ENCODE results near the gene SLC32A1.

Gene SLC32A1

GRCh38 chr20:38725931-38726803 lies 1.9 kb downstream of the SLC32A1 start:
- DNase-seq, result no peak

- no peak for DNase-seq
Observed at GRCh38 chr20:38726804-38727606, 2.7 kb downstream of the SLC32A1 start.

GRCh38 chr20:38727607-38728190 lies 3.4 kb downstream of the SLC32A1 start:
- DNase-seq, result no peak

- DNase-seq, result no peak
Observed at GRCh38 chr20:38728191-38728781, 4.0 kb downstream of the SLC32A1 start.

- no peak for DNase-seq
Observed at GRCh38 chr20:38728911-38729642, 4.8 kb downstream of the SLC32A1 start.

GRCh38 chr20:38729767-38730166 lies 5.5 kb downstream of the SLC32A1 start:
- no peak for DNase-seq

- DNase-seq, result no peak
Observed at GRCh38 chr20:38730167-38730988, 6.1 kb downstream of the SLC32A1 start.

GRCh38 chr20:38730989-38731737 lies 6.9 kb downstream of the SLC32A1 start:
- DNase-seq, result peak in 1 of 2 donors; percentile 30

- no peak for DNase-seq
Observed at GRCh38 chr20:38731738-38732113, 7.4 kb downstream of the SLC32A1 start.

- DNase-seq, result no peak
Observed at GRCh38 chr20:38732981-38733380, 8.7 kb downstream of the SLC32A1 start.

- DNase-seq, result no peak
Observed at GRCh38 chr20:38735172-38735571, 10.9 kb downstream of the SLC32A1 start.

- DNase-seq, result no peak
Observed at GRCh38 chr20:38737887-38738286, 13.6 kb downstream of the SLC32A1 start.

- no peak for DNase-seq
Observed at GRCh38 chr20:38745757-38746156, 21.5 kb downstream of the SLC32A1 start.

- DNase-seq, result no peak
Observed at GRCh38 chr20:38747495-38748096, 23.3 kb downstream of the SLC32A1 start.

- peak; percentile 84 to 93 for DNase-seq
Observed at GRCh38 chr20:38748097-38748860, 24.0 kb downstream of the SLC32A1 start, which contains the start of gene ACTR5. ACTR5 (plus strand) TSS chr20:38748460; CDS start chr20:38748479, 19 bp downstream.

GRCh38 chr20:38748861-38749149 lies 24.5 kb downstream of the SLC32A1 start:
- no peak for DNase-seq

GRCh38 chr20:38751360-38751976 lies 27.2 kb downstream of the SLC32A1 start:
- peak in 1 of 2 donors; percentile 19 for DNase-seq

GRCh38 chr20:38752029-38752428 lies 27.7 kb downstream of the SLC32A1 start:
- DNase-seq, result no peak

GRCh38 chr20:38754924-38755323 lies 30.6 kb downstream of the SLC32A1 start:
- DNase-seq, result no peak

Measured in hippocampal formation (tissue), 2 donors.